SK-N-SH treated with all-trans-retinoic acid at 6 μM for 48 hours (cell line): ENCODE data around the gene PTPRD.

Experiments
- ATAC-seq: fragments of 200-7000 bp; cut with Tn5 transposase; 3 replicates; pipeline ENCODE4 v1.9.1; 2020; ENCODE audit warnings: mild to moderate bottlenecking, moderate library complexity
- ARNTL ChIP-seq: fragments of 450-650 bp; formaldehyde crosslinking; IDR thresholded peaks from 2 replicates; pipeline ENCODE4 v1.5.0; 2020; ENCODE audit warnings: low read depth, mild to moderate bottlenecking, moderate library complexity, borderline replicate concordance
- BACH2 ChIP-seq: fragments of 250-450 bp; sonication (Bioruptor Pico); IDR thresholded peaks from 2 replicates; pipeline ENCODE4 v1.9.0; 2021; ENCODE audit warnings: mild to moderate bottlenecking, borderline replicate concordance
- CREB5 ChIP-seq: fragments of 250-450 bp; sonication (Bioruptor Pico); IDR thresholded peaks from 2 replicates; pipeline ENCODE4 v1.5.1; 2020; ENCODE audit warnings: low read depth, mild to moderate bottlenecking, moderate library complexity
- CSDC2 ChIP-seq: fragments of 250-450 bp; sonication (Bioruptor Pico); IDR thresholded peaks from 2 replicates; pipeline ENCODE4 v1.5.0; 2020; ENCODE audit warnings: mild to moderate bottlenecking, moderate library complexity
- ESRRG ChIP-seq: fragments of 250-450 bp; sonication (Bioruptor Pico); IDR thresholded peaks from 2 replicates; pipeline ENCODE4 v1.6.1; 2021; ENCODE audit warnings: mild to moderate bottlenecking
- GLIS3 ChIP-seq: fragments of 250-450 bp; sonication (Bioruptor Pico); IDR thresholded peaks from 2 replicates; pipeline ENCODE4 v1.5.0; 2020; ENCODE audit warnings: mild to moderate bottlenecking, moderate library complexity
- ISL1 ChIP-seq: fragments of 250-450 bp; sonication (Bioruptor Pico); IDR thresholded peaks from 2 replicates; pipeline ENCODE4 v2.1.2; 2022; ENCODE audit warnings: mild to moderate bottlenecking, moderate library complexity
- OSR1 ChIP-seq: fragments of 250-450 bp; sonication (Bioruptor Pico); IDR thresholded peaks from 2 replicates; pipeline ENCODE4 v1.8.0; 2022; ENCODE audit warnings: moderate library complexity, mild to moderate bottlenecking, inconsistent platforms
- PPARA ChIP-seq: fragments of 250-450 bp; sonication (Bioruptor Pico); IDR thresholded peaks from 2 replicates; pipeline ENCODE4 v1.5.0; 2020; ENCODE audit warnings: mild to moderate bottlenecking, borderline replicate concordance
- RARB ChIP-seq: fragments of 250-450 bp; sonication (Bioruptor Pico); IDR thresholded peaks from 2 replicates; pipeline ENCODE4 v1.8.0; 2021; ENCODE audit warnings: mild to moderate bottlenecking, moderate library complexity
- TOX ChIP-seq: fragments of 250-450 bp; sonication (Bioruptor Pico); IDR thresholded peaks from 2 replicates; pipeline ENCODE4 v1.8.0; 2021; ENCODE audit warnings: mild to moderate bottlenecking, moderate library complexity, borderline replicate concordance
- ZC3H10 ChIP-seq: fragments of 250-450 bp; sonication (Bioruptor Pico); IDR thresholded peaks from 2 replicates; pipeline ENCODE4 v1.5.1; 2021; ENCODE audit warnings: mild to moderate bottlenecking, moderate library complexity
- ZFP3 ChIP-seq: fragments of 250-450 bp; sonication (Bioruptor Pico); IDR thresholded peaks from 2 replicates; pipeline ENCODE4 v1.5.0; 2020; ENCODE audit warnings: mild to moderate bottlenecking, moderate library complexity
- ZFP30 ChIP-seq: fragments of 450-650 bp; formaldehyde crosslinking; IDR thresholded peaks from 2 replicates; pipeline ENCODE4 v1.5.0; 2022; ENCODE audit warnings: mild to moderate bottlenecking, moderate library complexity
- ZNF565 ChIP-seq: fragments of 450-650 bp; formaldehyde crosslinking; conservative IDR thresholded peaks from 2 replicates; pipeline ENCODE4 v1.5.0; 2020; ENCODE audit warnings: low read depth, mild to moderate bottlenecking, moderate library complexity
- ZNF70 ChIP-seq: fragments of 450-650 bp; formaldehyde crosslinking; IDR thresholded peaks from 2 replicates; pipeline ENCODE4 v1.5.0; 2020; ENCODE audit warnings: mild to moderate bottlenecking, moderate library complexity
- ZNF8 ChIP-seq: fragments of 450-650 bp; formaldehyde crosslinking; IDR thresholded peaks from 2 replicates; pipeline ENCODE4 v1.5.0; 2020; ENCODE audit warnings: mild to moderate bottlenecking, moderate library complexity
- TF ChIP-seq, protein P1 (sequence below): fragments of 250-450 bp; sonication (Bioruptor Pico); IDR thresholded peaks from 2 replicates; pipeline ENCODE4 v1.5.0; 2020; ENCODE audit warnings: mild to moderate bottlenecking, moderate library complexity
- TF ChIP-seq, protein P2 (sequence below): fragments of 250-450 bp; sonication (Bioruptor Pico); IDR thresholded peaks from 2 replicates; pipeline ENCODE4 v1.8.0; 2021; ENCODE audit warnings: low read depth, mild to moderate bottlenecking, moderate library complexity, borderline replicate concordance

PTPRD gene

DNA sequence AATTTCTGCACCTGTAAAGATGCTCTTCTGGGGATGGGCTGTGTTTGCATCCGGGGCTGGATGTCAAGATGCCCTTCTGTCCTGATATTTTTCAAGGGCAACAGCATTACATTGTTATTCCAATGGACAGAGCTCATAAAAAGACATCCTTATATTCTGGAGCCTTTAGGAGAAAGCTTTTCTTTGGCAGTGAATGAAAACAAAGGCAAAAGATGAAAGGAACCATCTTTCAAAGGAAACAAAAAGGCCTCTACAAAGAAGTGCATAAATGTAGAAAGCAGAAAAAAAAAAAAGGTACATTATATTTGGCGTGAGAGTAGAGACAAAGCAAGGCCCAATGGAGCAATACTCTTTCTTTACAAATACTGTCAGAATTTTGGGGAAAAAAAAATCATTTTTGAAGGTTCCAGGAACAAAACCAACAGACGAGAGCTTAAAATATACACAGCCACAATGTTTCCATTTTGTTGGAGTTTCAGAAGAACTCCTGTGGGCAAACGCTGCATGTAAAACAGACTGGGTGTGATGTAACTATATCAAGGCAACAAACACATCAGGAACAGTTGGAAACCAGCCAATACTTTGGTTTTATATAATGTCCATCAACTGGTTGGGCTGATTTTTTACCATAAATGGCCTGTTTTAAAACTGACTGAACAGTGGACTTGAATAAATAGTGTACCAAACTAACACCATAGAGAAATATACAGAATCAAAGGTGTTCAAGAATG lies 1927.7 kb downstream of the PTPRD start:
- TF ChIP-seq OSR1 (CRISPR knock-in tag) (no peak), ISL1 (no peak), CREB5 (CRISPR knock-in tag) (no peak), ESRRG (no peak), ZNF8 (CRISPR knock-in tag) (no peak), TOX (no peak), CSDC2 (CRISPR knock-in tag) (no peak), BACH2 (CRISPR knock-in tag) (no peak), PPARA (CRISPR knock-in tag) (no peak), ARNTL (CRISPR knock-in tag) (no peak), RARB (CRISPR knock-in tag) (no peak), ZFP30 (CRISPR knock-in tag) (no peak), ZC3H10 (CRISPR knock-in tag) (no peak)
- TF ChIP-seq, protein P1, sequence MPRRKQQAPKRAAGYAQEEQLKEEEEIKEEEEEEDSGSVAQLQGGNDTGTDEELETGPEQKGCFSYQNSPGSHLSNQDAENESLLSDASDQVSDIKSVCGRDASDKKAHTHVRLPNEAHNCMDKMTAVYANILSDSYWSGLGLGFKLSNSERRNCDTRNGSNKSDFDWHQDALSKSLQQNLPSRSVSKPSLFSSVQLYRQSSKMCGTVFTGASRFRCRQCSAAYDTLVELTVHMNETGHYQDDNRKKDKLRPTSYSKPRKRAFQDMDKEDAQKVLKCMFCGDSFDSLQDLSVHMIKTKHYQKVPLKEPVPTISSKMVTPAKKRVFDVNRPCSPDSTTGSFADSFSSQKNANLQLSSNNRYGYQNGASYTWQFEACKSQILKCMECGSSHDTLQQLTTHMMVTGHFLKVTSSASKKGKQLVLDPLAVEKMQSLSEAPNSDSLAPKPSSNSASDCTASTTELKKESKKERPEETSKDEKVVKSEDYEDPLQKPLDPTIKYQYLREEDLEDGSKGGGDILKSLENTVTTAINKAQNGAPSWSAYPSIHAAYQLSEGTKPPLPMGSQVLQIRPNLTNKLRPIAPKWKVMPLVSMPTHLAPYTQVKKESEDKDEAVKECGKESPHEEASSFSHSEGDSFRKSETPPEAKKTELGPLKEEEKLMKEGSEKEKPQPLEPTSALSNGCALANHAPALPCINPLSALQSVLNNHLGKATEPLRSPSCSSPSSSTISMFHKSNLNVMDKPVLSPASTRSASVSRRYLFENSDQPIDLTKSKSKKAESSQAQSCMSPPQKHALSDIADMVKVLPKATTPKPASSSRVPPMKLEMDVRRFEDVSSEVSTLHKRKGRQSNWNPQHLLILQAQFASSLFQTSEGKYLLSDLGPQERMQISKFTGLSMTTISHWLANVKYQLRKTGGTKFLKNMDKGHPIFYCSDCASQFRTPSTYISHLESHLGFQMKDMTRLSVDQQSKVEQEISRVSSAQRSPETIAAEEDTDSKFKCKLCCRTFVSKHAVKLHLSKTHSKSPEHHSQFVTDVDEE (CRISPR knock-in tag): no peak
- ATAC-seq: no peak

DNA sequence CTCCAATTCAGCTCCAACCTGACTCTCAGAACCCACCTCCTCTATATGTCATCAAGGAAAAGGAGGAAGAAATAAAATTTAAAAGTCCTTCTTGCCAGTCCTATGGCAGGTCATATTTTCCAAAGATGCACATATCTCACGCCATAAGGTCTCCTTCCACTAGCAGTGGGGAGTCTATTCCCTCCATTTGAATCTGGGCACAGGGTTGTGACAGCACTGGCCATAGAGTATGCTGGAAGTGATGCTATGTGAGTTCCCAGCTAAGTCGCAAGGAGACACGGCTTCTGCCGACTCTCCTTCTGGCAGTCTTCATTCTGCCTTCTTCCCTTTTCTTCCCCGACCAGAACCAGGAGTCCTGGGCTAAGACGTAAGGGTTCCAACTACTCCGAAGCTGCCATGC lies 1929.3 kb downstream of the PTPRD start:
- no peak for TF ChIP-seq CREB5 (CRISPR knock-in tag)
- TF ChIP-seq ZNF565 (CRISPR knock-in tag): no peak
- TF ChIP-seq OSR1 (CRISPR knock-in tag): no peak
- no peak for ATAC-seq

- ATAC-seq: no peak
- TF ChIP-seq, protein P2, sequence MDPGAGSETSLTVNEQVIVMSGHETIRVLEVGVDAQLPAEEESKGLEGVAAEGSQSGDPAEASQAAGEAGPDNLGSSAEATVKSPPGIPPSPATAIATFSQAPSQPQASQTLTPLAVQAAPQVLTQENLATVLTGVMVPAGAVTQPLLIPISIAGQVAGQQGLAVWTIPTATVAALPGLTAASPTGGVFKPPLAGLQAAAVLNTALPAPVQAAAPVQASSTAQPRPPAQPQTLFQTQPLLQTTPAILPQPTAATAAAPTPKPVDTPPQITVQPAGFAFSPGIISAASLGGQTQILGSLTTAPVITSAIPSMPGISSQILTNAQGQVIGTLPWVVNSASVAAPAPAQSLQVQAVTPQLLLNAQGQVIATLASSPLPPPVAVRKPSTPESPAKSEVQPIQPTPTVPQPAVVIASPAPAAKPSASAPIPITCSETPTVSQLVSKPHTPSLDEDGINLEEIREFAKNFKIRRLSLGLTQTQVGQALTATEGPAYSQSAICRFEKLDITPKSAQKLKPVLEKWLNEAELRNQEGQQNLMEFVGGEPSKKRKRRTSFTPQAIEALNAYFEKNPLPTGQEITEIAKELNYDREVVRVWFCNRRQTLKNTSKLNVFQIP: no peak
- TF ChIP-seq ZNF70 (CRISPR knock-in tag) (no peak), CSDC2 (CRISPR knock-in tag) (no peak), RARB (CRISPR knock-in tag) (no peak), ZFP30 (CRISPR knock-in tag) (no peak), ZFP3 (CRISPR knock-in tag) (no peak), GLIS3 (CRISPR knock-in tag) (no peak), ZNF565 (CRISPR knock-in tag) (no peak)
Measured at GRCh38 chr9:8680658-8681057, 1932.1 kb downstream of the PTPRD start.

DNA sequence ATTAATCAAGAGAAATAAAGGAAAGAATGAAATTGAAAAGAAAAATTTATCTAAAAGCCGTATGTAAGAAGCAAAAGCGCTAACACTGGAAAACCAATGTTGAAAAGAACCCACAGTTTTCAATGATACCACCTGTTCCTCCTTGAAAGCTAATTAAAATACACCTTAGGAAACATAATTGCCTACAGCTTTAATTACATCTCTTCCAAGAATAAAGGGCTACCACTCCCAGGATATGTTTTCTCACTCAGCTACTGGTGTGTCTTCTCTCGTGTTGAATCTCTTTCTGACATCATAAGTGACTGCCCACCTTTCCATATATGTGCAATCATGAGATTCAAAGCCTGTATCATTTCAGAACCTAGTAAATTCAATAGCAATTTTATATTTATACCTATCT lies 1932.6 kb downstream of the PTPRD start:
- ATAC-seq: no peak
- TF ChIP-seq ESRRG (no peak), BACH2 (CRISPR knock-in tag) (no peak)

DNA sequence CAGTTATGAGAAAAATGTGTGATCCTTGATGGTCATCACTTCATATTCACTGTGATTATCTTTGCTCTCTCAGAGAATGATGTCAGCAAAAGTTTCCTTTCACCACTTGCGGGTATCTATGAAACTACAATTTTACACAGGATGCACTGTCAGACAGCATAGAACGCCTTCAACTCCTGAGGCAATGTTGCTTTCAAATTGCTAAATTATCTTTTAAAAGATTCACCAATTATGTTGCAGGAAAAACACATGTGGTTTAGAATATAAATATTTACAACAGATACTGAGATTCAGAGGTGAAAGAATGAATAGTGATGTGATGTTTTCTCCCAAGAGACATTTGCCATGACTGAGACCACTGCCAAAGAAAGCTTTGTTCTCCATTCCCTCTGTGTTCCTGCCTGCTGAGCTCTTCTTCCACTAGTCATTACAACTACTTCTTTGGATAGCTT lies 1933.4 kb downstream of the PTPRD start:
- TF ChIP-seq ZNF8 (CRISPR knock-in tag): no peak
- ATAC-seq: no peak
